ENCODE measurements around the gene NBEAL2. TPM values are rescaled to one million over a fixed set of nuclear protein-coding genes. Genes with fewer than 3 reads are reported as not detected.

Gene NBEAL2
- total RNA-seq, 1 donor from 2014 or later, result 299 TPM

- intact Hi-C loops (cut with micrococcal nuclease), result no loop called here
Observed at GRCh38 chr3:46985588-46985987, 6.1 kb downstream of the NBEAL2 start.

- intact Hi-C loops (cut with micrococcal nuclease), result no loop called here
Observed at GRCh38 chr3:46986055-46986730, 6.7 kb downstream of the NBEAL2 start.

- intact Hi-C loops (cut with micrococcal nuclease), result loop anchor here (1.0 kb wide), 3 partner anchors 8 to 39 kb away; partner anchors contain the start of gene NBEAL2
Observed at GRCh38 chr3:46986782-46987310, 7.4 kb downstream of the NBEAL2 start.

- intact Hi-C loops (cut with micrococcal nuclease), result loop anchor here (1.0 kb wide), 3 partner anchors 8 to 39 kb away; partner anchors contain the start of gene NBEAL2
Observed at GRCh38 chr3:46987319-46987742, 7.9 kb downstream of the NBEAL2 start.

- intact Hi-C loops (cut with micrococcal nuclease), result loop anchor here (1.0 kb wide), 3 partner anchors 9 to 40 kb away; partner anchors contain the start of gene NBEAL2
Observed at GRCh38 chr3:46987743-46988401, 8.4 kb downstream of the NBEAL2 start.

- intact Hi-C loops (cut with micrococcal nuclease), result no loop called here
Observed at GRCh38 chr3:46988616-46989015, 9.2 kb downstream of the NBEAL2 start.

GRCh38 chr3:46989146-46989810 lies 9.8 kb downstream of the NBEAL2 start:
- intact Hi-C loops (cut with micrococcal nuclease), result no loop called here

GRCh38 chr3:46990573-46991374 lies 11.3 kb downstream of the NBEAL2 start:
- intact Hi-C loops (cut with micrococcal nuclease), result no loop called here

GRCh38 chr3:46991406-46992165 lies 12.1 kb downstream of the NBEAL2 start:
- intact Hi-C loops (cut with micrococcal nuclease), result no loop called here

GRCh38 chr3:46992231-46992630 lies 12.8 kb downstream of the NBEAL2 start:
- intact Hi-C loops (cut with micrococcal nuclease), result no loop called here

GRCh38 chr3:46993292-46993691 lies 13.8 kb downstream of the NBEAL2 start:
- intact Hi-C loops (cut with micrococcal nuclease), result no loop called here

GRCh38 chr3:46993986-46994385 lies 14.5 kb downstream of the NBEAL2 start:
- intact Hi-C loops (cut with micrococcal nuclease), result no loop called here

GRCh38 chr3:46994801-46995731 lies 15.6 kb downstream of the NBEAL2 start:
- intact Hi-C loops (cut with micrococcal nuclease), result no loop called here

GRCh38 chr3:46995901-46996562 lies 16.6 kb downstream of the NBEAL2 start:
- intact Hi-C loops (cut with micrococcal nuclease), result no loop called here

GRCh38 chr3:46996689-46997452 lies 17.4 kb downstream of the NBEAL2 start:
- intact Hi-C loops (cut with micrococcal nuclease), result no loop called here

- intact Hi-C loops (cut with micrococcal nuclease), result loop anchor here (1.0 to 2.0 kb wide), 3 partner anchors 18 to 131 kb away; partner anchors contain the start of gene NBEAL2
Observed at GRCh38 chr3:46997453-46998091, 18.1 kb downstream of the NBEAL2 start.
